Neural progenitor cell (in vitro differentiated cells): ENCODE measurements around the gene SIAE.

Source experiments
- CTCF ChIP-seq: fragments of 200-600 bp; sonication (generic); IDR thresholded peaks from 2 replicates; pipeline ENCODE4 v1.5.1; 2017; ENCODE audit warnings: antibody characterized with exemption, mild to moderate bottlenecking
- EZH2 ChIP-seq: fragments of 200-600 bp; sonication (generic); IDR thresholded peaks from 2 replicates; pipeline ENCODE4 v1.6.1; 2017; ENCODE audit warnings: antibody characterized with exemption, mild to moderate bottlenecking, moderate library complexity

GRCh38 chr11:124673333-124674167, at the start of gene SIAE, which contains the start of gene SPA17:
- TF ChIP-seq CTCF (no peak), EZH2 (peak; percentile 66)
